Neuronal stem cell (in vitro differentiated cells): Measurements from ENCODE around the gene ZNF311.
"Not testable (repeated sequence)": the region's sequence is repeated elsewhere in the genome, so short reads cannot be mapped to it uniquely, and the experiment has no call there.

Experiments
- DNase-seq: peaks from one replicate; pipeline ENCODE4 v3.0.0-alpha.2; 2013; ENCODE audit warnings: low spot score
- H2AFZ ChIP-seq: one replicate; pipeline ENCODE4 v1.6.1; 2013; ENCODE audit warnings: mild to moderate bottlenecking, low read length, inconsistent platforms
- H2AK5ac ChIP-seq: 2 replicates; pipeline ENCODE4 v1.6.1; 2013; ENCODE audit warnings: low read depth, mild to moderate bottlenecking, inconsistent platforms, low read length, moderate library complexity, mixed read lengths
- H2BK120ac ChIP-seq: 2 replicates; pipeline ENCODE4 v1.6.1; 2013; ENCODE audit warnings: low read depth, mild to moderate bottlenecking, inconsistent platforms, low read length, moderate library complexity, mixed read lengths
- H2BK12ac ChIP-seq: one replicate; pipeline ENCODE4 v1.6.1; 2013; ENCODE audit warnings: low read length, inconsistent platforms
- H2BK15ac ChIP-seq: 2 replicates; pipeline ENCODE4 v1.6.1; 2013; ENCODE audit warnings: mild to moderate bottlenecking, low read length, inconsistent platforms, mixed read lengths
- H2BK5ac ChIP-seq: one replicate; pipeline ENCODE4 v1.6.1; 2013; ENCODE audit warnings: inconsistent platforms, mild to moderate bottlenecking, low read length, moderate library complexity
- H3K14ac ChIP-seq: one replicate; pipeline ENCODE4 v1.6.1; 2013; ENCODE audit warnings: low read length, inconsistent platforms
- H3K18ac ChIP-seq: 2 replicates; pipeline ENCODE4 v1.6.1; 2013; ENCODE audit warnings: low read length, inconsistent platforms
- H3K23ac ChIP-seq: 2 replicates; pipeline ENCODE4 v1.6.1; 2013; ENCODE audit warnings: low read depth, mild to moderate bottlenecking, mixed read lengths, low read length, inconsistent platforms; ENCODE audit not compliant: poor library complexity
- H3K27ac ChIP-seq: replicated peaks from 3 replicates; pipeline ENCODE4 v1.5.1; 2013; ENCODE audit warnings: low read length, inconsistent platforms
- H3K27me3 ChIP-seq, 3 experiments: 2 replicates each; pipeline ENCODE4 v1.6.1; 2013; ENCODE audit warnings: low read length in 3 of 3, mild to moderate bottlenecking in 2 of 3, inconsistent platforms in 1 of 3, low read depth in 1 of 3, mixed read lengths in 1 of 3, moderate library complexity in 1 of 3; ENCODE audit not compliant: control insufficient read depth in 3 of 3, insufficient read depth in 3 of 3
- H3K36me3 ChIP-seq, 2 donors: replicated peaks in 1 of 2; 2 replicates each; pipeline ENCODE4 v1.6.1; 2013; ENCODE audit warnings: low read length in 2 of 2; ENCODE audit not compliant: control insufficient read depth in 2 of 2, insufficient read depth in 2 of 2
- H3K4ac ChIP-seq: 2 replicates; pipeline ENCODE4 v1.6.1; 2013; ENCODE audit warnings: inconsistent platforms, mild to moderate bottlenecking, low read length, moderate library complexity
- H3K4me1 ChIP-seq, 2 donors: 1 replicate in 1 of 2; 2 replicates in 1 of 2; pipeline ENCODE4 v1.6.1; 2013; ENCODE audit warnings: low read length in 2 of 2, low read depth in 1 of 2; ENCODE audit not compliant: control insufficient read depth in 2 of 2, insufficient read depth in 1 of 2
- H3K4me2 ChIP-seq: one replicate; pipeline ENCODE4 v1.6.1; 2013; ENCODE audit warnings: mild to moderate bottlenecking, low read length, inconsistent platforms; ENCODE audit not compliant: insufficient read depth, poor library complexity, severe bottlenecking
- H3K4me3 ChIP-seq, 2 donors: 2 replicates each; pipeline ENCODE4 v1.5.1; 2013; ENCODE audit warnings: low read length in 2 of 2, mild to moderate bottlenecking in 2 of 2, inconsistent platforms in 1 of 2, moderate library complexity in 1 of 2
- H3K79me1 ChIP-seq: one replicate; pipeline ENCODE4 v1.6.1; 2013; ENCODE audit warnings: low read depth, mild to moderate bottlenecking, inconsistent platforms, low read length, moderate library complexity
- H3K9ac ChIP-seq: one replicate; pipeline ENCODE4 v1.6.1; 2013; ENCODE audit warnings: mild to moderate bottlenecking, low read depth, low read length, inconsistent platforms; ENCODE audit not compliant: poor library complexity
- H3K9me3 ChIP-seq, 2 donors: replicated peaks in 1 of 2; 2 replicates each; pipeline versions ENCODE3 to v1.6.1; 2013; ENCODE audit warnings: low read length in 2 of 2, mild to moderate bottlenecking in 2 of 2, inconsistent platforms in 1 of 2, low read depth in 1 of 2, mixed read lengths in 1 of 2, moderate library complexity in 1 of 2; ENCODE audit not compliant: control insufficient read depth in 2 of 2, insufficient read depth in 1 of 2
- H4K8ac ChIP-seq: one replicate; pipeline ENCODE4 v1.6.1; 2013; ENCODE audit warnings: low read depth, mild to moderate bottlenecking, inconsistent platforms, low read length, moderate library complexity
- H4K91ac ChIP-seq: one replicate; pipeline ENCODE4 v1.6.1; 2013; ENCODE audit warnings: low read length, low read depth, mild to moderate bottlenecking, inconsistent platforms; ENCODE audit not compliant: poor library complexity
- WGBS, 2 donors: extraction: QIAGEN DNeasy Blood & Tissue Kit; methylation state at CpG; one replicate each; pipeline ENCODE4 v1.1.7; 2013; ENCODE audit warnings: missing lambda C conversion rate in 2 of 2, mixed read lengths in 1 of 2; ENCODE audit not compliant: insufficient read length in 2 of 2, insufficient replicate concordance in 1 of 2; ENCODE audit errors: extremely low coverage in 2 of 2; 5-methylcytosine and 5-hydroxymethylcytosine counted together

Gene ZNF311

DNA sequence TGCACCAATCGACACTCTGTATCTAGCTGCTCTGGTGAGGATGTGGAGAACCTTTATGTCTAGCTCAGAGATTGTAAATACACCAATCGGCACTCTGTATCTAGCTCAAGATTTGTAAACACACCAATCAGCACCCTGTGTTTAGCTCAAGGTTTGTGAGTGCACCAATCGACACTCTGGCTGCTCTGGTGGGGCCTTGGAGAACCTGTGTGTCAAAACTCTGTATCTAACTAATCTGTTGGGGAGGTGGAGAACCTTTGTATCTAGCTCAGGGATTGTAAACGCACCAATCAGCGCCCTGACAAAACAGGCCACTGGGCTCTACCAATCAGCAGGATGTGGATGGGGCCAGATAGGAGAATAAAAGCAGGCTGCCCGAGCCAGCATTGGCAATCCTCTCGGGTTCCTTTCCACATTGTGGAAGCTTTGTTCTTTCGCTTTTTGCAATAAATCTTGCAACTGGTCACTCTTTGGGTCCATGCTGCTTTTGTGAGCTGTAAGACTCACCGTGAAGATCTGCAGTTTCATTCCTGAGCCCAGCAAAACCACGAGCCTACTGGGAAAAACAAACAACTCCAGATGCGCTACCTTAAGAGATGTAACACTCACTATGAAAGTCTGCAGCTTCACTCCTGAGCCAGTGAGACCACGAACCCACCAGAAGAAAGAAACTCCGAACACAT lies 46.4 kb downstream of the ZNF311 start:
- not testable (repeated sequence) for H3K18ac ChIP-seq, H2BK5ac ChIP-seq

GRCh38 chr6:28957795-28958314 lies 47.3 kb downstream of the ZNF311 start:
- H3K4me3 ChIP-seq, H3K27me3 ChIP-seq, H2BK120ac ChIP-seq, H3K18ac ChIP-seq, H3K4ac ChIP-seq, H3K9me3 ChIP-seq, H3K4me2 ChIP-seq, H3K23ac ChIP-seq, H2AK5ac ChIP-seq, H3K9ac ChIP-seq, DNase-seq, H3K36me3 ChIP-seq, H3K4me1 ChIP-seq, H4K91ac ChIP-seq, H2BK15ac ChIP-seq, H2BK12ac ChIP-seq, H4K8ac ChIP-seq, H3K79me1 ChIP-seq, H3K14ac ChIP-seq, H2AFZ ChIP-seq, H3K27ac ChIP-seq, H2BK5ac ChIP-seq: not testable (repeated sequence)
- WGBS, 2 donors: no CpG with 5 or more reads among the region's 24 CpGs

More for the DNA sequence above, 46.4 kb downstream of the ZNF311 start:
- not testable (repeated sequence) for H3K23ac ChIP-seq, H3K14ac ChIP-seq, H3K36me3 ChIP-seq, H3K4me2 ChIP-seq, H2BK15ac ChIP-seq, H3K4ac ChIP-seq, H4K91ac ChIP-seq, H3K9me3 ChIP-seq, H4K8ac ChIP-seq, H3K27me3 ChIP-seq, H3K4me3 ChIP-seq, H3K27ac ChIP-seq, H2BK120ac ChIP-seq, H3K4me1 ChIP-seq, H3K9ac ChIP-seq, DNase-seq, H3K79me1 ChIP-seq, H2AK5ac ChIP-seq, H2BK12ac ChIP-seq
- peak overlapping the region; percentile 47 for H2AFZ ChIP-seq
- WGBS, 2 donors: no CpG with 5 or more reads among the region's 13 CpGs

GRCh38 chr6:28956331-28956730 lies 48.8 kb downstream of the ZNF311 start:
- Histone ChIP-seq H4K91ac (no peak overlapping the region), H3K4me2 (no peak overlapping the region), H2AK5ac (no peak overlapping the region), H3K27me3 (peaks cover 0 to 8% (median 0%) of the 10 kb centered on the region in 3 experiments), H3K9ac (no peak overlapping the region), H3K23ac (no peak overlapping the region), H2BK120ac (no peak overlapping the region), H3K36me3 (no peaks in the 10 kb centered on the region), H3K14ac (no peak overlapping the region), H3K4me3 (no peak overlapping the region), H2BK12ac (no peak overlapping the region), H4K8ac (no peak overlapping the region), H3K18ac (no peak overlapping the region), H3K9me3 (no peaks in the 10 kb centered on the region), H3K4me1 (no peaks in the 10 kb centered on the region), H3K79me1 (no peaks in the 10 kb centered on the region), H3K4ac (no peak overlapping the region), H2BK15ac (no peak overlapping the region), H2AFZ (no peak overlapping the region), H3K27ac (no peak overlapping the region), H2BK5ac (no peak overlapping the region)
- WGBS, 2 donors: no CpG with 5 or more reads among the region's 3 CpGs
- DNase-seq: no peak

GRCh38 chr6:28953585-28954258 lies 51.4 kb downstream of the ZNF311 start:
- peaks cover 0 to 8% (median 0%) of the 10 kb centered on the region in 3 experiments for H3K27me3 ChIP-seq
- DNase-seq: no peak
- H3K14ac ChIP-seq: no peak overlapping the region
- no peak overlapping the region for H3K4ac ChIP-seq
- peak overlapping the region; percentile 55 to 83 for H3K4me3 ChIP-seq
- no peak overlapping the region for H2BK120ac ChIP-seq
- H2AK5ac ChIP-seq: no peak overlapping the region
- H2BK15ac ChIP-seq: no peak overlapping the region
- H4K8ac ChIP-seq: no peak overlapping the region
- H4K91ac ChIP-seq: no peak overlapping the region
- H3K4me1 ChIP-seq: no peaks in the 10 kb centered on the region
- no peak overlapping the region for H3K9ac ChIP-seq
- H3K18ac ChIP-seq: no peak overlapping the region
- H3K4me2 ChIP-seq: peak overlapping the region; percentile 65
- H3K79me1 ChIP-seq: no peaks in the 10 kb centered on the region
- H2BK12ac ChIP-seq: no peak overlapping the region
- H3K36me3 ChIP-seq: no peaks in the 10 kb centered on the region
- WGBS, 2 donors: no CpG with 5 or more reads among the region's 22 CpGs
- H3K9me3 ChIP-seq: no peaks in the 10 kb centered on the region
- no peak overlapping the region for H3K23ac ChIP-seq
- H3K27ac ChIP-seq: no peak overlapping the region
- peak overlapping the region; percentile 92 for H2AFZ ChIP-seq
- H2BK5ac ChIP-seq: no peak overlapping the region
